ENCODE data around the gene MCOLN3.
A peak's percentile ranks its signal among the peaks of the same experiment; 100 is the strongest.
"Not testable (repeated sequence)": the region's sequence is repeated elsewhere in the genome, so short reads cannot be mapped to it uniquely, and the experiment has no call there.

Gene MCOLN3

GRCh38 chr1:85047472-85048295 is 616 bp downstream of the MCOLN3 start:
- no peak for DNase-seq (ENCODE audit: low read depth)

DNA sequence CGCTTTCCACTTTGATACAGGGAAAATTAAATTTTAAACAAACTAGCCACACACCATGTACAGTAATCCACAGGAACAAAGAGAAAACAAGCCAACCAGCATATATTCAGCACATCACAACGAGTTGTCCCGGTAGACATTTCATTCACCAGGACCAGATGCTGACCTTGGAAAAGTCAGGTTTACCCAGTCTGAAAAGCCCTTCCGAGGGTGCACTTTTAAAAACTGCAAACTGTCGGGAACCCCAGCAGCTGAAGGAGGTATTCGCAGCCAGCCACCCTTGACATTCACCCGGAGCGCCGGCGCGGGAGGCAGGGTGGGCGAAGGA is 1.2 kb downstream of the MCOLN3 start:
- no peak for DNase-seq (ENCODE audit: low read depth)

DNA sequence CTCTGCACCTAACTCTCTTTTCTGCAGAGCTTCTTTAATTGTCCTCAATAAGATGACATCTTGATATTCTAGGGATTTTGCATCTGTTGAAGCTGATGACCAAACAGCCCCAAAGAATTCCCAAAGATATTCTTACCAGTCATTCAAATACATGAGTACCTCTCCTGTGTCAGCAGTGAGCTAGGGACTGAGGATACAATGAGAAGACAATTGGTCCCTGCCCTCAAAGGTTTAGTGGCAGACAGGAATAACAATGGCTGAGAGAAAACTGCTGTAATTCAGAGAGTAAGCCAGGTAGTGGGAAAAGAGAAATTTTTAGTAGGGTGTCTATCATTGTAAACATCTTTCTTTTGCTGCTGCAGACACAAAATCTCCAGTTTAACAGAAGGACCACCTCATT is 5.9 kb downstream of the MCOLN3 start:
- DNase-seq (ENCODE audit: low read depth): no peak

- DNase-seq (ENCODE audit: low read depth): no peak
Observed at GRCh38 chr1:85041793-85042192, 6.5 kb downstream of the MCOLN3 start.

DNA sequence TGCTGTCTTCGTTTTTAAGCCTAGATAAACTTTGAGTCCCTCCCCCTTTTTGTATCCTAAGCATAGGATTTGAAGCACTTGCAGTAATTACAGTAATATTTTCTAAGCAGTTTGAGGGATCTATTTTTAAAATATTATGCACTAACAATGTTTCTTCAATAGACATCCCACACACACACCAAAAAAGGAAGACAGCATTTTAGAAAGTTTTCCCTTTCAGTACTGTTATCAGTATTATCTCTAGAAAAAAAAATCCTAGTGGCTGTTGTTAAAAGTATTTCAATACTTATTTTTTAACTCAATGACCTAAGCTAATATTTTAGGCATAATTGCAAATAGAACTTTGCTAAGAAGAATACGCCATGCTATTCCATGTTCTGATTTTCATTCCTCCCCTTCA is 15.1 kb downstream of the MCOLN3 start:
- DNase-seq (ENCODE audit: low read depth): no peak

DNA sequence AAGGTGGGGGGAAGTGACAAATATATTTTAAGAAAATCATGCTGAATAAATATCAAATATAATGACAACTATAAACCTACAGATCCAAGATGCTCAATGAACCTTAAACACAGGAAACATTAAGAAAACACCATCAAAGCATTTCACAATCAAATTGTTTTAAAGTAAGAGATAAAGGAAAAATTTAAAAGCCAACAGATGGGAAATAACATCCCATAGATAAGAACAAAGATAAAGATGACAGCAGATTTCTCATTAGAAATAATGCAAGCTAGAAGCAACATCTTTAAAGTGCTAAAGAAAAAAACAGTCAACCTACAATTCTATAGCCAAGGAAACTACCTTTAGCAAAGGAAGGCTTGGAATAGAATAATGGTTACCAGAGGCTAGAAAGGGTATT is 17.8 kb downstream of the MCOLN3 start:
- no peak for DNase-seq (ENCODE audit: low read depth)

DNA sequence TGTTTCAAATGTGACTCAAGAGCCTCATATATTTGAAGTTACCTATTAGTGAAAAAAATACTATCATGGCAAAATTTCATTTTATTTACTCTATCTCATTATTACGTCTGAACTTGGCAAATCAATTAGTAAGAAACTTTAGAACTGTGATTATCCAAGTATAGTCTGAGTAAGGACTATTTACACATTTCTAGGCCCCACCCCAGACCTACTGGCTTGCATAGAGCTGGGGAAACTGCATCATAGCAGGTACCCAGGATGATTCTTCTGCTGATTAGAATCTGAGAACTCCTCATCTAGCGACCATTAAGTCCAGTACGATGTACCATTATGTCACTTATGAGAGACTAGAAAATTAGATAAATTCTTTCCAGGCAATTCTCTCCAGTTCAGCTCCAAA is 20.1 kb downstream of the MCOLN3 start:
- DNase-seq (ENCODE audit: low read depth): no peak

DNA sequence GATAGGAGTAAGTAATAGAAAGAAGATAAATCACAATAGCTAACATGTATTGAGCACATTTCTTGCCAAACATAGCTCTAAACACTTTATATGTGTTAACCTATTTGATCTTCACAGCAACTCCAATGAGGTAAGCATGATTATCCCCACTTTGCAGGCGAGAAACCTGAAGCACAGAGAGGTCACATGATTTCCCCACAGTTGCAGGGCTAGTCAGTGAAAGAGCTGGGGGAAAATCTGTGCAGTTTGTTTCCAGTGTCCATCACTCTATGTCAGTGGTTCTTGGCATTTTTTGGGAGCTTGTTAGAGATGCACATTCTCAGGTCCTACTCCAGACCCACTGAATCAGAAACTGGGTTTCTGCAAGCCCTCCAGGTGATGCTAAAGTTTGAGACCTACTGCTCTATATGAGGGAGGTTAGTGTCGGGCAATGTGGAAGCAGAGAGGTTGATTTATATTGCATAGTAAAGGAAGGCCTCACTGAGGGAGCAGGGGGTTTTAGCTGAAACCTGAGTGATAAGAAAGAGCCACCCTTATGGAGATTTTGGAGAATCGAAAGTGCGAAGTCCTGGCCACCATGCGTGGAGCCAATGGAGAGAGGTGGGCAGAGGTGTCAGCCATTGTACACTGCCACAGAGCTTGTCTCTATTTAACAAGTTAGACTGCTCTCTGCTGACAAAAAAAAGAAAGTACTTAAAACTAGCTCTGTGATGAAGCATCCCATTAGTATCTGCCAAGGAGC is 20.9 kb downstream of the MCOLN3 start:
- DNase-seq (ENCODE audit: low read depth): no peak

DNA sequence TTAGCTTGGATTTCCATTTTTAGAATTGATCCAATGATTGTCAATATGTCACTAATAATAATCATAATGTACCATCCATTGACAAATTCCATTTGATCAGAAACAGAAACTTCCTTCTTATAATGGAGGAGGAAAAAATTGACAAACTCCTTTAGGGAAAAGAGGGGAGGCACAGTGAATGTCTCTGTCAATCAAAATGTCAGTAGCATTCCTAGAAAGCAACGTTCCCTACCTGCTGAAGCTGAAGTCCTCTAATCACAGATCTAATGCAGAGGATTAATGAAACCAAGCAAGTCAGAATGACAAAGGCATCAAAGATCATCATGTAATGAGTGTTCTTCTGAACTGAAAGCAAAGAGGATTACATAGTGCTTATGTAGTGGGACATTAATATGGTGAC is 22.4 kb downstream of the MCOLN3 start:
- DNase-seq (ENCODE audit: low read depth): no peak

GRCh38 chr1:85024736-85025135 is 23.6 kb downstream of the MCOLN3 start:
- no peak for DNase-seq (ENCODE audit: low read depth)

DNA sequence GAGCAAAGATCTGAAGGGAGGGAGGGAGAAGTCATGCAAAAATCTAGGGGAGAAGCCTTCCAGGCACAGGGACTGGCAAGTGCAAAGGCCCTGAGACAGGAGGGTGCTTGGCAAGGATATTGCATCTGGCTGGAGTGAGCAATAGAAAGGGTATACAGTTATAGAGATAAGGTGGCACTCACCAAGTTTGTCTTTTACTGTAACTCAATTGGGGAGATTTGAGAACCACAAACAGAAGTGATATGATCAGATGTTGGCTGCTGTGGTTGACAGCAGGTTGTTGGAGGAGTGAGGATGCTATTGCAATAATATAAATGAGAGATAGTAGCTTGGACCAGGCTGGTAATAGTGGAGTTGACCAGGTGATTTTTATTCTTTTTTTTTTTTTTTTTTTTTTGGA is 25.6 kb downstream of the MCOLN3 start:
- no peak for DNase-seq (ENCODE audit: low read depth)

- DNase-seq (ENCODE audit: low read depth): peak; percentile 34
Observed at GRCh38 chr1:85019994-85020393, 28.3 kb downstream of the MCOLN3 start.

DNA sequence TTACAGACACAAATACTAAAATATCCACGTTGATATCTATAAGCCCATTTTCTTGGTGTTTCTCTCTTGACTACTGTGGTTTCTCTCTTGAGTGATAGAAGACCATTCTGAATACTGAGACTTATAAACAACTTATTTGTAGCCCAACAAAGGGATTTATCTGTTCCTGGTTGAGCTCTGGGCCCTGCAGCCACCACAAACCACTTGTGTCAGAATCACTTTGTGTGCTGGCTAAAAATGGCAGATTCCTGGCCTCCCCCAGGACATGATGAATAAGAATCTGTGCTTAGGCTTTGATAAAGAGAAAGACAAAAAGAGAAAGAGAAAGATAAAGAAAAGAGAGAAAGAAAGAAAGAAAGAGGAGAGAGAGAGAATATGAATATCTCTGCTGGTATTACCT is 32.5 kb downstream of the MCOLN3 start:
- no peak for DNase-seq (ENCODE audit: low read depth)

DNA sequence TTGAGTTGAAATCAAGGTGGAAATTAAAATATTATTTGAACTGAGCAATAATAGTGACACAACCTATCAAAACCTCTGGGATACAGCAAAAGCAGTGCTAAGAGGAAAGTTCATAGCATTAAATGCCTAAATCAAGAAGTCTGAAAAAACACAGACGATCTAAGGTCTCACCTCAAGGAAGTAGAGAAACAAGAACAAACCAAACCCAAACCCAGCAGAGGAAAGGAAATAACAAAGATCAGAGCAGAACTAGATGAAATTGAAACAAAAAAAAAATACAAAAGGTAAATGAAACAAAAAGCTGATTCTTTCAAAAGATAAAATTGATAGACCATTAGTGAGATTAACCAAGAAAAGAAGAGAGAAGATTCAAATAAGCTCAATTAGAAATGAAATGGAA is 42.7 kb downstream of the MCOLN3 start:
- DNase-seq (ENCODE audit: low read depth): not testable (repeated sequence)

- DNase-seq (ENCODE audit: low read depth): no peak
Observed at GRCh38 chr1:85001742-85002141, 46.6 kb downstream of the MCOLN3 start.

GRCh38 chr1:84998642-84999280 is 49.5 kb downstream of the MCOLN3 start:
- no peak for DNase-seq (ENCODE audit: low read depth)

DNA sequence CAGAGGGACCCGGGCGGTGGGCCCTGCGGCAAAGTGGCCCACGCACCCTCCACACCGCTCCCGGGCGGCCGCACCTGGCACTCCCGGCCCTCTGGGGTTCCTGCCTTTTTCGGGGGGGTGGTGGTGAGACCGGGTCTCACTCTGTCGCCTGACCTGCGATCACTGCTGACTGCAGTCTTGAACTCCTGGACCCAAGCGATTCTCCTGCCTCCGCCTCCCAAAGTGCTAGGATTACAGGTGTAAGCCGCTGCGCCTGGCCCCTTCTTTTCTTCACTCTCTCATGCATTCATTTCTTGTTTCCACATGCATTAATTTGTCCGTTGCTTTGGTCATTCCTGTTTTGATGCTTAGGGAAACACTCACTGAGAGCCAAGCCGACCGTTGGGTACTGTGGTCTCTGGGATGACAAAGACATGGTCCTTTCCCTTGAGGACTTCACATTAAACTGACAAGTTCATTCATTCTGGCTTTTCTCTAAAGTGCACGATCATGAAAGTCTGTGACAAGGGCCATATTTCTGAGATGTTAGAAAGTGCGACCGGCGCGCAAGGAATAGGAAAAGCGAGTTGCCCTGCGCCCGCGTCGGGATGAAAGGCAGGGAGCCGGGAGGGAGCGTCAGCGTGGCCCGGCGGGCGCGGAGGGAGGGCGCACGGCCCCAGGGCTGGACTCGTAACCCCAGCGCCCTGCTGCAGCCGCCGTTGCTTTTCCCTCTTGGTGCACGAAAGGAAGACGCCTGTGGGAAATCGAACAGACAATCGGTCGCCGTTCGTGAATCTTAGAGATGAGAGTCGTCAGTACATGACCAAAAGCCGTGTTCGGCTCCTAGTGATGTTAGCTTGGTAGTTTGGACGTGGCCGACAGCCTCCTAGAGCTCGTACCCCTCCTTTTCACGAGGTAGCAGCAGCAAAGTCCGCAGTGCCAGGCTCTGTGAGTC is 50.4 kb downstream of the MCOLN3 start:
- DNase-seq (ENCODE audit: low read depth): no peak

DNA sequence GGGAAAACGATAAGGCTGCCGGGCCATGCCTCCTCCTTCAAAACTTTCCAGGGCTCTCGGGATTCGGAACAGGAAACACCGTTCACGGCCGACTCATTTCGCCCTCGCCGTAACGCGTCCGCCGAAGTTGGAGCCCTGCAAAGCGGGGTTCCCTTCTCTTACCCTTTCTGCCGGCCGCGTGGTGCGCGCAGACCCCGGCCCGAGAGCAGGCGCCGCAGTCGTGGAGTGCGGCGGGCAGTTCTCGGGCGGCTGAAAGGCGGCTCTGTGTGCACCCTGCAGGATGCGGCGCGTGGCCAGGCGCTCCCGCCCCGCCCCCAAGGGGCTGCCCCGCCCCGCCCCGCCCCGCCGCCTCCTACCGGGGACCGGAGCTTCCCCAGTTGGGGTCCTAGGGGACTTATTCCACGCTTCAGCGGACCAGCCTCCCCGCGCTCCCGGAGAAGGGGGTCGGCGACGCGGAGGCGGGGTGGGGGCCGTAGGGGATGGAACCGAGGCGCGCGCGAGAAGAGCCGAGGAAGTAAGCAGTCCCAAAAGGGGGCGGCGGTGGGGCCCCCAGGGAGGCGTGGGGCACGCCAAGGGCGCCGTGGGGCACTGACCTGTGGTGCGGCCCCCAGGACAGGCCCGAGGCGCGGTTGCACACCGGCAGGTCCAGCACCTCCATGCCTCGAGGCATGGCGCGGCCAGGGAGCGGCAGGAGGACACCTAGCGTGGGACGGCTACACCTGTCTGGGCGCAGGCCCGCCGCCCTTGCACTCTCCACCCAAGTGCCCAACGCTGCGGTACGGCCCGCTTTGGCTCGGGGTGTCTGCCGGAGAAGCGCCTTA is 51.2 kb downstream of the MCOLN3 start, which contains the start of gene MCOLN2:
Gene MCOLN2 (minus strand): TSS at position 268 of the 821 bp plus-strand sequence. CDS start 241 bp downstream, at position 27.
- DNase-seq (ENCODE audit: low read depth): no peak

- no peak for DNase-seq (ENCODE audit: low read depth)
Observed at GRCh38 chr1:84995484-84996334, 52.6 kb downstream of the MCOLN3 start.

Measured in HS-5 (cell line).